ENCODE data around the gene PTGDR2. TPM values are rescaled to one million over a fixed set of nuclear protein-coding genes. Genes with fewer than 3 reads are reported as not detected.

PTGDR2 gene
- total RNA-seq, 1 donor from 2014 or later = 32.7 TPM

- intact Hi-C loops (cut with micrococcal nuclease) = loop anchor here (5.0 kb wide), 1 partner anchor 42 kb away; no protein-coding TSS in a partner anchor
These were observed 18.9 kb upstream of the PTGDR2 start for GRCh38 chr11:60874421-60875365.

- intact Hi-C loops (cut with micrococcal nuclease) = loop anchor here (5.0 kb wide), 1 partner anchor 41 kb away; no protein-coding TSS in a partner anchor
These were observed 17.8 kb upstream of the PTGDR2 start for GRCh38 chr11:60873533-60873932.

- intact Hi-C loops (cut with micrococcal nuclease) = loop anchor here (5.0 kb wide), 1 partner anchor 41 kb away; no protein-coding TSS in a partner anchor
These were observed 17.3 kb upstream of the PTGDR2 start for GRCh38 chr11:60872961-60873524.

- intact Hi-C loops (cut with micrococcal nuclease) = loop anchor here (5.0 kb wide), 1 partner anchor 40 kb away; no protein-coding TSS in a partner anchor
These were observed 16.6 kb upstream of the PTGDR2 start for GRCh38 chr11:60872124-60872960.

- intact Hi-C loops (cut with micrococcal nuclease) = loop anchor here (5.0 kb wide), 1 partner anchor 39 kb away; no protein-coding TSS in a partner anchor
These were observed 15.8 kb upstream of the PTGDR2 start for GRCh38 chr11:60871378-60872061.

GRCh38 chr11:60870733-60871377 lies 15.1 kb upstream of the PTGDR2 start:
- intact Hi-C loops (cut with micrococcal nuclease) = loop anchor here (5.0 kb wide), 1 partner anchor 39 kb away; no protein-coding TSS in a partner anchor

- intact Hi-C loops (cut with micrococcal nuclease) = loop anchor here (5.0 kb wide), 1 partner anchor 38 kb away; no protein-coding TSS in a partner anchor
These were observed 14.5 kb upstream of the PTGDR2 start for GRCh38 chr11:60870276-60870675.

- intact Hi-C loops (cut with micrococcal nuclease) = no loop called here
These were observed 13.7 kb upstream of the PTGDR2 start for GRCh38 chr11:60869451-60869825.

- intact Hi-C loops (cut with micrococcal nuclease) = no loop called here
These were observed 13.1 kb upstream of the PTGDR2 start for GRCh38 chr11:60868682-60869450.

GRCh38 chr11:60867871-60868681 lies 12.3 kb upstream of the PTGDR2 start:
- intact Hi-C loops (cut with micrococcal nuclease) = no loop called here

- intact Hi-C loops (cut with micrococcal nuclease) = no loop called here
These were observed 11.4 kb upstream of the PTGDR2 start, which contains the start of gene ZP1 for GRCh38 chr11:60866911-60867870. Gene ZP1 (plus strand): TSS chr11:60867542. CDS start chr11:60867562, 20 bp downstream.

- intact Hi-C loops (cut with micrococcal nuclease) = no loop called here
These were observed 9.2 kb upstream of the PTGDR2 start for GRCh38 chr11:60864856-60865513.

GRCh38 chr11:60863550-60864521 lies 8.1 kb upstream of the PTGDR2 start:
- intact Hi-C loops (cut with micrococcal nuclease) = no loop called here

- intact Hi-C loops (cut with micrococcal nuclease) = no loop called here
These were observed 6.4 kb upstream of the PTGDR2 start for GRCh38 chr11:60862171-60862570.

- intact Hi-C loops (cut with micrococcal nuclease) = no loop called here
These were observed 5.2 kb upstream of the PTGDR2 start for GRCh38 chr11:60860943-60861342.

Measured in T-helper 2 cell treated with Interferon-gamma antibody and Interleukin-4, amounts not matched to agents 100 ng/mL and 5 ng/mL, for 36 hours (primary cell).